Bronchial epithelial cell (primary cell): ENCODE measurements around the gene NKX6-1. TPM values are rescaled to one million over a fixed set of nuclear protein-coding genes. Genes with fewer than 3 reads are reported as not detected.

Source experiments
- DNase-seq: peaks from one replicate; pipeline ENCODE4 v3.0.0-alpha.2; 2010; ENCODE audit warnings: low read depth
- FAIRE-seq: peaks from 2 replicates; lab custom pipeline; 2011; peaks lifted over from hg19 to GRCh38; lab: Jason Lieb, UNC
- H3K27me3 ChIP-seq: 2 replicates; pipeline ENCODE4 v1.5.1; 2011; ENCODE audit warnings: low read length; ENCODE audit not compliant: control insufficient read depth, insufficient read depth
- H3K36me3 ChIP-seq: 2 replicates; pipeline ENCODE4 v1.5.1; 2011; ENCODE audit warnings: low read length; ENCODE audit not compliant: control insufficient read depth, insufficient read depth
- H3K4me3 ChIP-seq: 2 replicates; pipeline ENCODE4 v1.5.1; 2011; ENCODE audit warnings: mild to moderate bottlenecking, low read depth, low read length, control low read depth
- total RNA-seq: library from RNA; depleted of rRNA; stranded (reverse); fragments of >200 nt; gene quantifications from 2 replicates; pipeline ENCODE4 v1.2.1, GENCODE V29; 2014
- TF ChIP-seq, protein P1 (sequence below): IDR thresholded peaks from 2 replicates; pipeline ENCODE4 v1.5.1; 2011; ENCODE audit warnings: mild to moderate bottlenecking, moderate library complexity, low read length, control low read depth, inconsistent platforms; ENCODE audit not compliant: insufficient read depth, severe bottlenecking

NKX6-1 gene
- total RNA-seq, 1 donor from 2014 or later, result not detected

GRCh38 chr4:84498203-84498934, 723 bp downstream of the NKX6-1 start:
- H3K27me3 ChIP-seq, result peaks cover 81% of the 10 kb centered on the region
- FAIRE-seq (no peak), DNase-seq (no peak)
- H3K4me3 ChIP-seq, result peak overlapping the region; percentile 9
- no peaks in the 10 kb centered on the region for H3K36me3 ChIP-seq
- TF ChIP-seq, protein P1, sequence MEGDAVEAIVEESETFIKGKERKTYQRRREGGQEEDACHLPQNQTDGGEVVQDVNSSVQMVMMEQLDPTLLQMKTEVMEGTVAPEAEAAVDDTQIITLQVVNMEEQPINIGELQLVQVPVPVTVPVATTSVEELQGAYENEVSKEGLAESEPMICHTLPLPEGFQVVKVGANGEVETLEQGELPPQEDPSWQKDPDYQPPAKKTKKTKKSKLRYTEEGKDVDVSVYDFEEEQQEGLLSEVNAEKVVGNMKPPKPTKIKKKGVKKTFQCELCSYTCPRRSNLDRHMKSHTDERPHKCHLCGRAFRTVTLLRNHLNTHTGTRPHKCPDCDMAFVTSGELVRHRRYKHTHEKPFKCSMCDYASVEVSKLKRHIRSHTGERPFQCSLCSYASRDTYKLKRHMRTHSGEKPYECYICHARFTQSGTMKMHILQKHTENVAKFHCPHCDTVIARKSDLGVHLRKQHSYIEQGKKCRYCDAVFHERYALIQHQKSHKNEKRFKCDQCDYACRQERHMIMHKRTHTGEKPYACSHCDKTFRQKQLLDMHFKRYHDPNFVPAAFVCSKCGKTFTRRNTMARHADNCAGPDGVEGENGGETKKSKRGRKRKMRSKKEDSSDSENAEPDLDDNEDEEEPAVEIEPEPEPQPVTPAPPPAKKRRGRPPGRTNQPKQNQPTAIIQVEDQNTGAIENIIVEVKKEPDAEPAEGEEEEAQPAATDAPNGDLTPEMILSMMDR, result no peak

GRCh38 chr4:84497504-84498202, 1.4 kb downstream of the NKX6-1 start:
- Histone ChIP-seq H3K27me3 (peaks cover 80% of the 10 kb centered on the region), H3K36me3 (no peaks in the 10 kb centered on the region), H3K4me3 (no peak overlapping the region)
- FAIRE-seq, result no peak
- DNase-seq, result no peak
- TF ChIP-seq, protein P1, result no peak

DNA sequence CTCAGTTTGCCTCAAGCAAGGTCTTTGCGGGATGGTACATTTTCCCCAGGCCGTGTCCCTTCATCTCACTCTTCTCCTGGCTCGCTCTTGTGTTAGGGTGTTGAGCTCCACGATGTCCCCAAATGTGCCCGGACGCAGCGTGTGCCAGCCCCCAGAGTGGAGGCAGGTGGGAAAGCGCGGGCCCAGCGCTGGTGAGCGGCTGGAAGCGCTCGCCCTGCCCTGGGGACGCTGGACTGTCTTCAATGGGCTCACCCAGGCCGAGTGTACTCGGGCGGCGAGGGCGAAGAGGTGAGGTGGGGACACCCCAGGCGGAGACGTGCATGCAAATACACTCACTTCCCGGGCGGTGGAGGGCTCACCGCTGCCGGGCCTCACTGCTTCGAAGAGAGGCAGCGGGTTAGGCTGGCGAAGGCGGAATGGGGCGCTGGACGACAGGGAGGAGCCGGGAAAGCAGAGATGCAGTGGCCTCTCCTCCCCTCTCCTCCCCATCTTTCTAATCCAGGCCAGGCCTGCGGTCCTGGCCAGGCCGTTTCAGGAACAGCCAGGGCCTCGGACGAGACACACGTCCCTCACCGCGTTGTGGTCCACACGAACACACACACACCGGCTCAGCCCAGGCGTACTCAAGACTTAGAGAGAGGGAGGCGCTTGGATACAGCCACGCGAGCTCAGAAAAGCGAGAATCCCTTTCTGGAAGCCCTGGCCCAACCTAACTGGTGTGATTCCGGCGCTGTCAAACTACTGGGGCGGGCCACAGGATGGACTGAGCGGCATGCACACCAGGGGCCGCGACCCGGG, 2.2 kb downstream of the NKX6-1 start:
- DNase-seq, result no peak
- H3K4me3 ChIP-seq, result no peak overlapping the region
- H3K36me3 ChIP-seq, result no peaks in the 10 kb centered on the region
- FAIRE-seq, result no peak
- TF ChIP-seq, protein P1, result no peak
- peaks cover 79% of the 10 kb centered on the region for H3K27me3 ChIP-seq

- H3K36me3 ChIP-seq, result no peaks in the 10 kb centered on the region
- H3K4me3 ChIP-seq, result no peak overlapping the region
- DNase-seq (no peak), FAIRE-seq (no peak)
- TF ChIP-seq, protein P1, result no peak
- H3K27me3 ChIP-seq, result peaks cover 78% of the 10 kb centered on the region
Observed at GRCh38 chr4:84496331-84496705, 2.8 kb downstream of the NKX6-1 start.

GRCh38 chr4:84495794-84496261, 3.3 kb downstream of the NKX6-1 start:
- no peak for DNase-seq
- Histone ChIP-seq H3K27me3 (peaks cover 75% of the 10 kb centered on the region), H3K4me3 (no peak overlapping the region), H3K36me3 (no peaks in the 10 kb centered on the region)
- TF ChIP-seq, protein P1, result no peak
- FAIRE-seq, result no peak
